Stimulated activated CD4-positive, alpha-beta T cell treated with anti-CD3 and anti-CD28 coated beads, Interleukin-4, amount 100 ng/mL, for 1 hour (primary cell): ENCODE measurements around the gene SPHK2.

Experiments
- DNase-seq: peaks from one replicate; pipeline ENCODE4 v3.0.0-alpha.2; 2020

The SPHK2 gene

DNA sequence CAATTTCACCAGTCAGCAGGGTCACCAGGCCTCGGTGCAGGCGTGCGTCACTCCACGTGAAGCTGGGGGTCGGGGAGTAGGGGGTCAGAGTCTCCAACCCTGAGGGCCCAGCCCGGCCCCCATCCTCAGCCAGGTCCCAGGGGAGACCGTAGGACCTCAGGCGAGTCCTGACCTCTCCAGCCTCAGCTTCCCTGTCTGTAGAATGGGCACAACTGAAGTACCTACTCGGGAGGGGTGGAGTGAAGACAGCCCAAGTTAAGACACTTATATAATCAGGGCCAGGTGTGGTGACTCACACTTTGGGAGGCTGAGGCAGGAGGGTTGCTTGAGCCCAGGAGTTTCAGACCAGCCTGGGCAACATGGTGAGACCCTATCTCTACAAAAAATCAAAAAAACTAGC, 15.5 kb upstream of the SPHK2 start:
- DNase-seq, result no peak

DNA sequence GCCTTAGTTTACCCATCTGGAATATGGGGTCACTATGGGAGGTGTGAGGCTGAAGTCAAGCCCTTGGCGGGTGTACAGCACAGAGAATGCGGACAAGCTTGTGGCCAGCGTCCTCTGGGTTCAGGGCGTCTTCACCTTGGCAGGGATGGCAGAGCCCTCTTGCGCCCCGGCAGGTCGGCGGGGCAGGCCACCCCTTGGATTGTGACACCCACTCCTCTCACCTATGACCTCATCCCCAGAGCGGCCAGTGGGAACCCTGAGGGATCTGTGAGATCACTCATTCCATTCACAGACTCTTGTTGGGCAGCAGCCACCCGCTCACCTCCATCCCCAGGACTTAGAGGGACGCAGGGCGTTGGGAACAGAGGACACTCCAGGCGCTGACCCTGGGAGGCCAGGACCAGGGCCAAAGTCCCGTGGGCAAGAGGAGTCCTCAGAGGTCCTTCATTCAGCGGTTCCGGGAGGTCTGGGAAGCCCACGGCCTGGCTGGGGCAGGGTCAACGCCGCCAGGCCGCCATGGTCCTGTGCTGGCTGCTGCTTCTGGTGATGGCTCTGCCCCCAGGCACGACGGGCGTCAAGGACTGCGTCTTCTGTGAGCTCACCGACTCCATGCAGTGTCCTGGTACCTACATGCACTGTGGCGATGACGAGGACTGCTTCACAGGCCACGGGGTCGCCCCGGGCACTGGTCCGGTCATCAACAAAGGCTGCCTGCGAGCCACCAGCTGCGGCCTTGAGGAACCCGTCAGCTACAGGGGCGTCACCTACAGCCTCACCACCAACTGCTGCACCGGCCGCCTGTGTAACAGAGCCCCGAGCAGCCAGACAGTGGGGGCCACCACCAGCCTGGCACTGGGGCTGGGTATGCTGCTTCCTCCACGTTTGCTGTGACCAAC, 12.6 kb upstream of the SPHK2 start, which contains the start of gene SPACA4:
Gene SPACA4, plus strand, starts transcription at position 280 of the 896 bp plus-strand sequence. Its CDS starts 237 bp downstream, at position 517.
- DNase-seq, result no peak

DNA sequence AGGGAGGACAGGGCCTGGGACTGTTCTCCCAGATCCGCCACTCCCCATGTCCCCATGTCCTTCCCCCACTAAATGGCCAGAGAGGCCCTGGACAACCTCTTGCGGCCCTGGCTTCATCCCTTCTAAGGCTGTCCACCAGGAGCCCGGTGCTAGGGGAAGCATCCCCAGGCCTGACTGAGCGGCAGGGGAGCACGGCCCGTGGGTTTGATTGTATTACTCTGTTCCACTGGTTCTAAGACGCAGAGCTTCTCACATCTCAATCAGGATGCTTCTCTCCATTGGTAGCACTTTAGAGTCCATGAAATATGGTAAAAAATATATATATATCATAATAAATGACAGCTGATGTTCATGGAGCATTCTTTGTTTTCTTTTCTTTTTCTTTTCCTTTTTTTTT, 11.9 kb upstream of the SPHK2 start:
- no peak for DNase-seq

DNA sequence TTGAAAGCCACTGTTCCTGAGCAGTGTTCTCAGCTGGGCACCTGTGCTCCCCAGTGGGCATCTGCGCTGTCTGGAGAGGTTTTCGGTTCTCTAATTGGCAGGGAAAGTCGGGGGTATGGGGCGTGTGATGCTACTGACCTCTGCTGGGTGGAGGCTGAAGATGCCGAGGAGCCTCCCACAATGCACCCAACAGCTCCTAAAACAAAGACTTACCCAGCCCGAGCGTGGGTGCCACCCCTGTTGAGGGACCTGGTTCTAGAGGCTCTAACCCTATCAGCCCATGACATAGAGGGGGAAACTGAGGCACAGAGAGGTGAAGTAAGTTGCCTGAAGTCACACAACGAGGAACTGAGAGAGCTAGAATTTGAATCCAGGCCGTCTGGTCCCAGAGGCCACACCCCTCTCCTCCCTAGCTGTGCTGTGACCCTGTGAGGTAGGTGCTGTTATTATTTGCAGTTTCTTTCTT, 10.5 kb upstream of the SPHK2 start:
- peak; percentile 38 for DNase-seq

DNA sequence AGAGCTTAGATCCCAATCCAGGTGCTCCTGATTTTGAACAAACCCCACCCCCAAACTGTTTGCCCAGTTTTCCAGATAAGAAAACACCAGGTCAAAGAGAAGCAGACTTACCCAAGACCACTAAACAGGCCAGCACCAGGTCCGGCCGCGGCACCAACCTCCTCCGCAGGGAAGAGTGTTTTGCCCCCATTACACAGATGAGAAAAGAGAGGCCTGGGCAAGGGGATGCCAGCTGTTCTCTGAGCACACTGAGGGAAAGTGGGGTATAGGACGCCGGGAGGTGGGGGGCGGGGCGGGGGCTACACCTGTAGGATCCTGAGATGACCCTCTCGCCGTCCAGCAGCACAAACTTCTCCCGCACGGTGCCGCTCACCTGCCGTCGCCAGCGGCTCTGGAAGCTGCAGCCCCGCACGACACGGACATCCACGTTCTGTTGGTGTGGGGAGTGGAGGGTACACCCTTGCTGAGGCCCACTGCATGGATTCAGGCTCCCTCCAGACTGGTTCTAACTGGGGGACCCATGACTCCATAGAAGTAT, 9.7 kb upstream of the SPHK2 start:
- DNase-seq, result no peak

DNA sequence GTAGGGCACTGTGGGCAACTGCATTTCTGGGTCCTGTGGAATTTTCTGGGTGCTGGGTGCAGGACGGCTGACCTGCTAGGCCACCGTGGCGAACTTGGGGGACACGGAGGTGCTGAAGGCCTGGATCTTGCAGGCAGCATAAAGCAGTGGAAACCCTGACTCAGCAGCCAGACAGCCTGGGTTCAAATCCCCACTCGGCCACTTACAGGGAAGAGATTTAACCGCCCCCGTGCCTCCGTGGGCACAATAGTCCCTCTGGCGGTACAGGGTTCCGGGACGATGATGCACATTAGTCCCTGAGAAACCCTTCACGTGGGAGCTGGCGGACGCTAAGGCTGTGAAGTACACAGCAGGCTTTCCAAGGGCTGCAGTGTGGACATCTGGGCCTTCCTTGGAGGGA, 7.4 kb upstream of the SPHK2 start:
- no peak for DNase-seq

DNA sequence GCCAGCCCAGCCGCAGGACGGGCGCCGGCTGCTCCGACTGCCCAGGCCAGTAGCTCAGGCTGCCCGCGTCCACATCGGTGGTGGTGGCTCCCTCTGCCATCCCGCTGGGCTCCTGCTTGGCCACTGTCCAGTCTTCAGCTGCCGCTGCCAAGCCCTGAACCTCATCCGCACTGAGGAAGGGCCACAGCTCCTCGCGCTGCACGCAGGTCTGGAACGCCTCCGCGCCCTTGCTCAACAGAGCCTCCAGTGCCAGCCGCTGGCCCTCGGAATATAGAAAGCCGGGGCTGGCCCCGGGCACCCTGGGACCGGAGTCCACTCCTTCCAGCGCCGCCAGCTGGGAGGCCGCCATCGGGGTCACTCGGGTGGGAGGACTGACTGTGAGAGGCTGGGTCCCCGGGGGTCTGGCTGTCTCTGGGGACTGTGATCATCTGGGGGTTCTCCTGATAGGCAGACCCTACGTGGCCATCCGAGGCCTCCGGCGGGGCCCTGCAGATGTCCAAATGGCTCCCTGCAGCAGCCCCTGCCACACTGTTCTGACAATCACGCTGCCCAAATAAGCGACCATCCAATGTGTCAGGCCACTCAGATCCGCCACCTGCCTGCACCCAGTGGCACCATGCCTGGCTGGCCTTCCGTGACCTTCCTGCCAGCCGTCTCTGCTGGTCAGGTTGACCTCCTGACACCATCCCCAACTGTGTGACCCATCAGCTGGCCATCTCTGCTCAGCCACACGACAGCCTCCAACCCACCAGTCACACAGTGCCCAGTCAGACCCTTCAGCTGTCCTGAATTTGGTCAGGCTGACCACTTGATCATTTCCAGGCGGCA, 6.1 kb upstream of the SPHK2 start:
- no peak for DNase-seq

DNA sequence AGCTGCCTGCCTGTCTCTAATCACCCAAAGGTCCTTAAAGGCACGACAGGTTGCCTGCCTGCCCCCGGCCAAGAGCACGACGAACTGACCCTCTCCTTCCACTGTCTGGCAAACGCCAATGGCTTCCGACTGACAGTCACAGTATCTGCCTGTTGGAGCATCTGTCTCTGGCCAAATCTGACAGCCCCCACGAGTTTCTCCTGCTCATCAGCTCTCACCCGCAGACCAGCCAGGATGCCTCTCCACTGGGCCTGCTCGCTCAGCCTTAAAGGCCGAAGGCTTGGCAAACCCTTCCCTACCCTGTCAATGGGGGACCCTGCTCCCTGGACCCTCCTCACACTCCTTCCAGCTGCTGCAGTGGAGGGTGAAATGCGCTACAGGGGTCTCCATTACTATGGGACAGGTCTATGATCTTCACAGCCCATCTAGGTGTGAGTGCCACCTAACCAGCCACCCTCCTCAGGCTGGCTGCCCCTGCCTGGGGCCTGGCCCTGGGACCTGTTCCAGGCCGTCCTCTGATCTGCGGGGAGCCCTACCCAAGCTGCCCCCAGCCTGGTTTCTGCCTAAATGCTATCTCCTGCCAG, 5.4 kb upstream of the SPHK2 start:
- no peak for DNase-seq

DNA sequence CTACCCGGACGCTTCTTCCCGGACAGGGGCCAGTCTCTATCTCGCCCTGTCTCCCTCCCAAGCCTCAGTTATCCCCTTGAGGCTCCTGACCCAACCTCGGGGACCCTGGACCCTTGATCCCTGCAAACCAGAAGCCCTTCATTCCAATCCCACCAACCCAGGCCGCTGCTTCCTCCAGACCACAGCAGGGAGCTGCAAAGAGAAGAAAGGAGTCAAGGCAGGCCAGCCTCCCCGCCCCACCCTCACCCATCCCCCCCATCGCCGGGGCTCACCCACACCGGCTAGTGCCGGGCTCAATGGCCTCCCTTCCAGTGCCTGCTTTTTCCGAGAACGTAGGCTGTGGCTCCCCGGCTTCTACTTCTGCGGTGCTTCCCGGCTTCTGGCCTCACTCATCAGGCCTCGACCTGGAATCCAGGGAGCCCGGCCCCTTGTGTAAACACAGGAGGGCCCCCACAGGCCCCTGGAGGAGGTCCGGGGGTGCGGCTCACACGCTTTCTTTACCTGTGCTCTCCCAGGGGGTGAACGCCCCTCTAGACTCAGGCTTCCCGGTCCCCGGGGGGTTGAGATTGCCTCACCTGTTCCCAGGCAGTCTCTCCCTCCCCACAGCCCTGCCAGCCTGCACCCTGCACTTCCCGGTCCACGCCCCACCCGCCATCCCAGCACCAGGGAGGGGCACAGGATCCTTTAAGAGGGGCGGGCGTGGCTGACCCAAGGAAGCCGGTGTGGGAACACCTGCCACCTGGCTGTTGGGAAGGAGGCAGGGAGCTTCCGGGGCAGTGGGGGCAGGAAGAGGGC, 4.7 kb upstream of the SPHK2 start, which contains the start of gene FAM83E:
Gene FAM83E, minus strand, starts transcription at position 641 of the 795 bp plus-strand sequence. CDS start 1,704 bp downstream, outside the sequence.
- DNase-seq, result no peak

DNA sequence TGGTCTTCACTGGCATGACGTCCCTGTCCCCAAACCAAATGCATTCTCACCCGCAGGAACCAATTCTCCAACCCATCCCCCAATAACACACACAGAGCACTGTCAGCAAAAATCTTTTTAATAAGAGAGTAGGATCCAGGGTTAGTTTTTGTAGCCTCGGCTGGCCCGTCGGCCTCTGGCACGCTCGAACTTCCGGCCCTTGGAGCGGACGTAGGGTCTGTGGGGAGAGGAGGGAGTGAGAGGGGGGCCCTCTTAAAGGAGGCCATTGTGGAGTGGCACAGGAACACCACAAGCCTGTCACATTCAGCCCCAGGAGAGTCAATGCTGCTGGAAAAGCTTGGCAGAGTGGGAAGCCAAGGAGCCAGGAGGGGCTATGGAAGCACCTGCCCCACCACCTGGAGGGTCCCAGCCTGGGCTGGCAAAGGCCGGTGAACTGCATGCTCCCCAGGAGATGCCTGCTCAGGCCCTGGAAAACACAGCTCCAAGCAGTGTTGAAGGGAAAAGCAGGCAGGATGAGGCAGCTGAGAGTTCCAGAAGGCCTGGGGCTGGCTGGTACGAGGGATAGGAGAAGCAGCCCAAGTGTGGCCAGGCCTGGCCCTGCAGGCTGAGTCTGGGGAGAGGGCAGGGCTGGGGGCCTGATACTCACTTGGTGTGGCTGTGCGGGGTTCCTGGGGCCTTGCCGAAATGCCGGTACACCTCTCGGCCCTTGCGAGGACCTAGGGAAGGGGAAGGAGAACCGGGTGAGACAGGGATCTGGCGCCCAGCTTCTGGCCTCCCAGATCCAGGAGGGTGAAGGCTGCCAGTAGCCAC, 3.9 kb upstream of the SPHK2 start:
- DNase-seq, result no peak

DNA sequence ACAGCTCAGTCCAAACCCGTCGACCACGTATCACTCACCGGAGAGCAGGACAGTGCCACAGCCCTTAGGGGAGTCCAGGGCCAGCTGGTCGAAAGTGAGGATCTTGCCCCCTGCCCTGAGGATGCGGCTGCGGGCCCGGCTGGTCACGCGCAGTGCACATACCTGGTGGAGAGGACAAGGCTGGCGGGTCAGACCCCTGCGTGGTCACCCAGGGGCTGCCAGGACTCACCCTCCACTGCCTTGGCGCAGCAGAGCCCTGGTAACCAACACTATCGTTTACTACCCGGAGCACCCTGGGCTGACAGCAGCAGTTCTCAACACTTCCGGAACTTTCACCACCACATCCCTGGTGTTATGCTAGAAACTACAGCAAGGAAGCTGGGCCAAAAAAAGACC, 3.3 kb upstream of the SPHK2 start:
- DNase-seq, result no peak

DNA sequence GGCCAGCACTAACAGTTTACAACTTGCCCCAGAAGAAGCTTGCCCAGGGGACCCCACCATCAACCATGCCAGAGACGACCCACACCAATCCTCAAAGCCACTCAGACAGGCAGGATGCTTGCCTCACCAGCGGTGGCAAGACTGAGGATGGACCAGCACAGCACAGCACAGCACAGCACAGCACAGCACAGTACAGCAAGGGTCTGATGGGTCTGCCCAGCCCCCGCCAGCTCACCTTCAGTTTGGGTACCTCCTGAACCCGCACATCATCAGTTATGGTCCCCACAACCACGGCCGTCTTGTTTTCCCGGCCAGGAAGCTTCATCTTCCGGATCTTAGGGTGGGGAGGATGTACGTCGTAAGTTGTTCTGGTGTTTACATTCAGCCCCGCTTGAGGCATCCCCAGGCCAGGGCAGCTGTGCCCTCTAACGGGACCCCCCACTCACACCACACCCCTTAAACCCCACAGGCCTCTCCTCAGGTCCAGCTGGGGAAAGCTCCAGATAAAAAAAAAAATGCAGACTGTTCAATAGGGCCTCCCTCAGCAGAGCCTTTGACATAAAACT, 2.7 kb upstream of the SPHK2 start:
- DNase-seq, result no peak

DNA sequence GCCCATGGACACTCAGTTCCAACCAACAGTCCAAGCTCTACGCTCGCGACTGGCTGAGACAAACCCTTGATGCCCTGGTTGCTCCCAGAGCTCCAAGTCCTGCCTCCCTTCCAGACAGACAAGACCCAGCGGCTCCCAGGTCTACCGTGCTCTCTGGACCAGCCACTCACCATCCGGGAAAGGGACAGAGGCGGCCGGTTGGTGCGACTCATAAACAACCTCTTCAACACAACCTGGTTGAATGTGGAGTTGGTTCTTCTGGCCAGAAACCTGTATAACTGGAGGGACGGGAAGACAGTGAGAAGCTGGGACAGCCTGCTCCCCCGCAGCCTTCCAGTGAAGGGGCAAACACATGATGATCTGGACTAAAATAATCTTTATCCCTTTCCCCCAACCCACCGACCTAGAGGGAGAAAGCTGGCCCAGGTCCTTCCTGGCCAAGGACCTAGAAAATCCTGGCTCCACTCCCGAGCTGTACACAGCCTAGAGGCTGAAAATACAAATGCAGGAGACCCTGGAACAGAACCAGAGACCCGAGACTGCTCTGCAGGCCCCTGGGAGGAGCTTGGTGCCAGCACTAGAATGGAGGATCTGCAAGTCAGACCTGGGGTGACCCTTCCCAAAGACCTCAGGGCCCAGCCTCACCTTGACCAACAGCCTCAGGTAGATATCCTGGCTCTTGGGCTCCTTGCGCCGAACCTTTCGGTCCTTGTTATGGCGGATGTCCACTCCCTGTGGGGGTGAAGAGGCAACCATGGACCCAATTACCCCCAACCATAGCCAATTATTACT, 2.0 kb upstream of the SPHK2 start:
- no peak for DNase-seq

DNA sequence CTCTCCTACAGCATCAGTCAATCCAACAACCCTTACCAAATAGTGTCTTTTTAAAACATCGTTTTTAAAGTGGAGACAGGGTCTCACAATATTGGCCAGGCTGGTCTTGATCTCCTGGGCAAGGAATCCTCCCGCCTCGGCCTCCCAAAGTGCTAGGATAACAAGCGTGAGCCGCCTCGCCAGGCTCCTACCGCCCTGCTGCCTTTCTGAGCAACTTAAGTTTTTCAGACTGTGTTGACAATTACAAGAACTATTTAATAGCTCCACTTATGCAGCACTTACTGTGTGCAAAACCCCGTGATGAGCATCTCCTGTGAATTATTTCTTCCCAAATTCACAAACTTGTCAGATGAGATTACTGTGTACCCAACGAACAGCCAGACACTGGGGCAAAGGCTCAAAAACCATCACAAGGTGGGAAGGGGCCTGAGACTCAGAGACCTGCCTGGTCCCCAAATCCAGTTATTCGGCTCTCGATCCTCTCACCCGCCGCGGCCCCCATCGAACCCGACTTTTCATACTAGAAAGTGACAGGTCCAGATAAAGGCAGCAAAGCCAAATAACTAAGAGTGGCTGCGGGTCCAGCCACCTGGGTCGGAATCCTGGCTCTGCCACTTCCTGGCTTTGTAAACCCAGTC, 909 bp upstream of the SPHK2 start:
- DNase-seq, result peak; percentile 42

DNA sequence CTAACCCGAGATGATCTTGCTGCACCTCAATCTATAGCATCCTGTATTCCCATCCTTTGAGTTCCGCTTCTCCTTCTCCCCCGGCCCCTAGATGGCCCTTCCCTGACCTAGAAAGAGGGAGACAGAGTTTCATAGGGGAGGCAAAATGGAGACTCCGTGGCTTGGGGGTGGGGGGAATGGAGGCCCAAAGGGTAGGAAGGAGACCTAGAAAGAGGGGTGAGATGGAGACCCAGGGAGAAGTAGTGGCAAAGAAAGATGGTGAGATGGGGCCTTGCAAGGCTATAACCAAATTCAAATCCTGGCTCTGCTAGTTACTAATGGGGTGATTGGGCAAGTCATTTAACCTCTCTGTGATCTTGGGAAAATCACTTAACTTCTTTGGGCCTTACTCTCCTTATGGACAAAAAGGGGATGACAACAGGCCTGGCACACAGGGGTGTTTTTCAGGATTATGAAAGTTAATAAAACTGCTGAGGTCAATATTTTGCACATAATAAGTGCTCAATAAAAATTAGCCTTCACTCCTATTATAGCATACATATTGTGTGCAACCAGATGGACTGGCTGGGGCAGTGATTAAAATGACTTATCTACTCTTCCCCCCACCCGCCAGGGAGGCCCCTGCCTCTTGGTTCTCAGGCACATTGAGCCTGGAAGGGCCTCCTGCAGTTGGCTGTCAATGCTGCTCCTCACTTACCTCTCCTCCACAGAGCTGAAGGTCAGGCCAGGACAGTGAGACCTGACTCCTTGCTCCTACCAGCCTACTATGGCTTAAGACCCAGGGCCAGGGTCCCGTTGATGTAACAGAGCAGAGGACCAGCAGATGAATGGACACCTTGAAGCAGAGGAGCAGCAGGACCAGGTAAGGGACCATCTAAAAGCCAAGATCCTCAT, 633 bp downstream of the SPHK2 start:
- no peak for DNase-seq

DNA sequence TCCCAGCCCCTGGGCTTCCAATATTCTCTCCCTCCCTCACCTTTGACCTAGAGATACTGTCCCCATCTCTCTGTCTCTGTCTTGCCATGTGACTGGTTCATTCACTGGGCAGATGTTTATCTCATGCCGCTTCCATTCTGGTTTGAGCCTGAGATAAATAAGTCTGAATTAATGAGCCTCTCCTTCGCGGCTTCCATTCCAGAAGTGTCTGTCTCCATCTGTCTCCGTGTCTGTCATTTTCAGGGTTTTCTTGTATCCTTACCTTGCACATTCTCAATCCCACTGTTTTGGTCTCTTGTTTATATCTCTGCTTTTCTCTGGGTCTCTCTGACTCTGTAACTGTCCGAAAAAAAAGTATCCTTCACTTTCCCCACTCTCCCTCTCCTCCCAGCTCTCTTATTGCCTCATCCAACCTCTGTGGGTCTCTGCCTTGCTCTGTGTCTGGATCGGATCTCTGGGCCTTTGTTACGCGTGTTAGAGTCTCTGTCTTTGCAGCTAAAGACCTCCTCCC, 4.3 kb downstream of the SPHK2 start:
- DNase-seq, result no peak

DNA sequence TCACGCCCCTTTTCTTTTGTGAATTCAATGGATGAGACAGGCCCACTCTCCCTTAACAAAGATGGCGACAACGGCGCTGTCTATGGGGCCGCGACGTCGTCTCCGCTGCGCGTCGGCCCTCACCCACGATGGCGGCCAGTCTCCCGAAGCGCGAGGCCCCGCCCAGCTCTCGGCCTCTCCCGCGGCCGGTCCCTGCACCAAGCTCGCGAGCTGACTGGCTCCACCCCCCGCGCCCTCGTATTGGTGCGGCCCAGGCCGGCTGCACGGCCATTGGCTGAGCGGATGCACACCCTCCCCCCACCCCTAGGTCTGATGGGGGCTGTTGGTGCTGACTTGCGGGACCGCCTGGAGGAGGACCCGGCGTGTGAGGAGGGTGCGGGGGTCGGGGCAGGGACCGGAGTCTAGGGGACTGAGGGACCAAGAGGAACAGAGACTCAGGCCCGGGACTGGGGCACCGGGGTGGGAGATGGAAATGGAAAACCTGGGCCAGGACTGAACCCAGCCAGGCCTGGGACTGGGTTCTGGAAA, 4.8 kb downstream of the SPHK2 start:
- peak; percentile 99 for DNase-seq
